K562 (cell line): Measurements from ENCODE around the gene UPK2. TPM values are rescaled to one million over a fixed set of nuclear protein-coding genes. Genes with fewer than 3 reads are reported as not detected.

ENCODE experiments used
- CC2D1A ChIP-seq: fragments of 450-650 bp; IDR thresholded peaks from 2 replicates; pipeline ENCODE4 v1.6.1; 2017; ENCODE audit warnings: mild to moderate bottlenecking
- CXXC5 ChIP-seq: fragments of 250-450 bp; sonication (Bioruptor Pico); IDR thresholded peaks from 2 replicates; pipeline ENCODE4 v1.8.0; 2022; ENCODE audit warnings: inconsistent platforms, mild to moderate bottlenecking, moderate library complexity
- E2F4 ChIP-seq: sonication (generic); formaldehyde crosslinking; IDR thresholded peaks from 2 replicates; pipeline ENCODE4 v1.8.0; 2022; ENCODE audit warnings: mild to moderate bottlenecking, low read depth, missing genetic modification reagents
- FOSL1 ChIP-seq: fragments of 200-800 bp; sonication (Bioruptor generic); conservative IDR thresholded peaks from 2 replicates; pipeline ENCODE4 v1.6.1; 2016; ENCODE audit warnings: missing genetic modification characterization, missing compliant biosample characterization
- MAFK ChIP-seq: IDR thresholded peaks from 2 replicates; pipeline ENCODE4 v1.6.1; 2011; ENCODE audit warnings: low read length, improper control_type of control experiment
- MCM2 ChIP-seq: fragments of 450-650 bp; IDR thresholded peaks from 2 replicates; pipeline ENCODE4 v1.6.1; 2017; ENCODE audit warnings: low read depth, mild to moderate bottlenecking
- SAFB ChIP-seq: fragments of 200-400 bp; formaldehyde crosslinking; IDR thresholded peaks from 2 replicates; pipeline ENCODE4 v1.6.1; 2017; ENCODE audit warnings: low read depth, low read length, borderline replicate concordance
- TBP ChIP-seq: optimal IDR thresholded peaks from 2 replicates; pipeline ENCODE3; 2011; ENCODE audit warnings: low read depth, low read length, improper control_type of control experiment
- TCF3 ChIP-seq: sonication (generic); formaldehyde crosslinking; IDR thresholded peaks from 2 replicates; pipeline ENCODE4 v1.4.0; 2020; ENCODE audit warnings: mild to moderate bottlenecking, missing genetic modification reagents
- ZFX ChIP-seq: sonication (generic); formaldehyde crosslinking; IDR thresholded peaks from 2 replicates; pipeline ENCODE4 v1.8.0; 2022; ENCODE audit warnings: mild to moderate bottlenecking, missing genetic modification reagents, moderate library complexity
- ZKSCAN1 ChIP-seq: fragments of 150-350 bp; IDR thresholded peaks from 2 replicates; pipeline ENCODE4 v1.6.1; 2016; ENCODE audit warnings: low read depth, low read length
- ZNF175 ChIP-seq: fragments of 200-800 bp; sonication (Bioruptor generic); IDR thresholded peaks from 2 replicates; pipeline ENCODE4 v1.6.1; 2016; ENCODE audit warnings: low read depth, mild to moderate bottlenecking, missing genetic modification characterization, missing compliant biosample characterization
- ZNF77 ChIP-seq: fragments of 250-450 bp; sonication (Bioruptor Pico); IDR thresholded peaks from 2 replicates; pipeline ENCODE4 v1.5.0; 2020
- polyA plus RNA-seq, 8 experiments: library from polyadenylated mRNA; depleted of rRNA in 4 of 8; stranded (reverse) in 5 of 8; unstranded in 3 of 8; fragments of >200 nt; fragmentation: Nextera tagmentation in 2 of 8; fragmentation: Illumina TruSeq in 1 of 8; extraction: Ambion mirVana in 2 of 8; extraction: Trizol in 1 of 8; gene quantifications; 2 replicates each; pipeline versions ENCODE4 v1.2.1 to v1.2.3, GENCODE V29; 2011 to 2014; ENCODE audit warnings: inconsistent platforms in 1 of 8, missing spikeins in 1 of 8
- total RNA-seq, 7 experiments: library from RNA; depleted of rRNA in 6 of 7; stranded (reverse); fragments of >200 nt in 6 of 7; fragmentation: Illumina TruSeq in 2 of 7; extraction: Trizol in 2 of 7; gene quantifications; 2 replicates each; pipeline versions ENCODE4 v1.2.1 to v1.2.3, GENCODE V29; 2011 to 2021; ENCODE audit warnings: low replicate concordance in 1 of 7
- TF ChIP-seq, protein P1 (sequence below): IDR thresholded peaks from 2 replicates; pipeline ENCODE4 v1.6.1; 2011; ENCODE audit warnings: borderline replicate concordance, low read depth, mild to moderate bottlenecking, moderate library complexity, low read length; ENCODE audit not compliant: insufficient read depth, poor library complexity, severe bottlenecking
- TF ChIP-seq, protein P2 (sequence below): sonication (generic); formaldehyde crosslinking; IDR thresholded peaks from 2 replicates; pipeline ENCODE4 v1.5.0; 2020; ENCODE audit warnings: missing genetic modification reagents
- TF ChIP-seq, protein P3 (sequence below), 2 experiments: IDR thresholded peaks; 2 replicates each; pipeline ENCODE4 v1.6.1; 2012; ENCODE audit warnings: improper control_type of control experiment in 2 of 2, low read depth in 2 of 2, low read length in 2 of 2, borderline replicate concordance in 1 of 2
- TF ChIP-seq, protein P4 (sequence below): fragments of 450-650 bp; IDR thresholded peaks from 2 replicates; pipeline ENCODE4 v1.6.1; 2016; ENCODE audit warnings: antibody characterized with exemption
- TF ChIP-seq, protein P5 (sequence below): fragments of 450-650 bp; formaldehyde crosslinking; conservative IDR thresholded peaks from 2 replicates; pipeline ENCODE4 v1.4.0; 2022; ENCODE audit warnings: mild to moderate bottlenecking, missing genetic modification characterization

Gene UPK2
- total and polyA plus RNA-seq, 9 of the 15 experiments (the other 6 are each of a cell fraction or from before 2014, with no cell fraction given), result not detected

DNA sequence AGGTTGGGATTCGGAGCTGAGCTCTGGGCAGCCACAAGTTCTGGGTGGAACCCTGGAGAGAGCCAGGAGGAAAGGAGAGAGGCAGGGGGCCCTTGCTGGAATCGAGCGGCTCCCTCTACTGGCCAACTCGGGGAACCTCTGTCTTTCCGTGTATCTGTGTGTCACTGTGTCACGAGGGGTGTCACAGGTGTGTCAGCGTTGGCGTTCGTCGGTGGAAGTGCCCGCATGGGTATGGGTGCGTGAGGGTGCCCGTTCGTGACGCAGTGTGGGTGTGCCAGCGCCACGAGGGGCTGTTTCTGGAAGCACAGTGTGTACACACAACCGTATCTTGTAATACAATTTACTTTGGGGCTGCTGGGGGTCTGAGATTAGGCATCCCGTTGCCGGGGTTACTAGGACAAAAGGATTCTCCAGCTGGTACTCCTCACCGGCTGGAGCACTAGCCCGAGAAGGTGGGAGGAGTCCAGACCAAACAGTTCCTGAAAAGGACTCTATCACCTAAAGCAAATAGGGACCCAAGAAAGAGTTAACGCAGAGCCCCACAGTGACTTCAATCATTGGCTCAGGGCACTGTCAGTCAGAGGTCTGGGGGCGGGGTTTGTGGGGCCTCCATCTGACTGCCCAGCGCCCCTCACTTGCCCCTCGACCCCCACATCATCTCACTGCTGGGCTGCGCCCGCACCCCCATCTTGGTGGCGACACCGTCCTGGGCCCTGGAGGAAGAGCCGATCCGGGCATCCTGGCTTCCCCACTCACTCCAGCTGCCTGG lies 27.8 kb upstream of the UPK2 start (continued):
- TF ChIP-seq TBP (peak; percentile 12), ZFX (CRISPR knock-in tag) (peak; percentile 56; the same call in 1 of the 2 replicates), MAFK (no peak), TCF3 (CRISPR knock-in tag) (no peak), E2F4 (CRISPR knock-in tag) (peak; percentile 38; the same call in 1 of the 2 replicates), SAFB (peak; percentile 31; the same call in 1 of the 2 replicates), MCM2 (0 out of 2 replicates have a peak, but pooled peaks have one; percentile 32), ZKSCAN1 (no peak), ZNF77 (CRISPR knock-in tag) (no peak), FOSL1 (peak; percentile 85), CXXC5 (peak; percentile 66), CC2D1A (peak; percentile 23; the same call in 1 of the 2 replicates), ZNF175 (no peak)
- TF ChIP-seq, protein P1, sequence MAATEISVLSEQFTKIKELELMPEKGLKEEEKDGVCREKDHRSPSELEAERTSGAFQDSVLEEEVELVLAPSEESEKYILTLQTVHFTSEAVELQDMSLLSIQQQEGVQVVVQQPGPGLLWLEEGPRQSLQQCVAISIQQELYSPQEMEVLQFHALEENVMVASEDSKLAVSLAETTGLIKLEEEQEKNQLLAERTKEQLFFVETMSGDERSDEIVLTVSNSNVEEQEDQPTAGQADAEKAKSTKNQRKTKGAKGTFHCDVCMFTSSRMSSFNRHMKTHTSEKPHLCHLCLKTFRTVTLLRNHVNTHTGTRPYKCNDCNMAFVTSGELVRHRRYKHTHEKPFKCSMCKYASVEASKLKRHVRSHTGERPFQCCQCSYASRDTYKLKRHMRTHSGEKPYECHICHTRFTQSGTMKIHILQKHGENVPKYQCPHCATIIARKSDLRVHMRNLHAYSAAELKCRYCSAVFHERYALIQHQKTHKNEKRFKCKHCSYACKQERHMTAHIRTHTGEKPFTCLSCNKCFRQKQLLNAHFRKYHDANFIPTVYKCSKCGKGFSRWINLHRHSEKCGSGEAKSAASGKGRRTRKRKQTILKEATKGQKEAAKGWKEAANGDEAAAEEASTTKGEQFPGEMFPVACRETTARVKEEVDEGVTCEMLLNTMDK, result peak; percentile 28
- TF ChIP-seq, protein P2, sequence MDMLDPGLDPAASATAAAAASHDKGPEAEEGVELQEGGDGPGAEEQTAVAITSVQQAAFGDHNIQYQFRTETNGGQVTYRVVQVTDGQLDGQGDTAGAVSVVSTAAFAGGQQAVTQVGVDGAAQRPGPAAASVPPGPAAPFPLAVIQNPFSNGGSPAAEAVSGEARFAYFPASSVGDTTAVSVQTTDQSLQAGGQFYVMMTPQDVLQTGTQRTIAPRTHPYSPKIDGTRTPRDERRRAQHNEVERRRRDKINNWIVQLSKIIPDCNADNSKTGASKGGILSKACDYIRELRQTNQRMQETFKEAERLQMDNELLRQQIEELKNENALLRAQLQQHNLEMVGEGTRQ, result peak; percentile 62
- TF ChIP-seq, protein P3, sequence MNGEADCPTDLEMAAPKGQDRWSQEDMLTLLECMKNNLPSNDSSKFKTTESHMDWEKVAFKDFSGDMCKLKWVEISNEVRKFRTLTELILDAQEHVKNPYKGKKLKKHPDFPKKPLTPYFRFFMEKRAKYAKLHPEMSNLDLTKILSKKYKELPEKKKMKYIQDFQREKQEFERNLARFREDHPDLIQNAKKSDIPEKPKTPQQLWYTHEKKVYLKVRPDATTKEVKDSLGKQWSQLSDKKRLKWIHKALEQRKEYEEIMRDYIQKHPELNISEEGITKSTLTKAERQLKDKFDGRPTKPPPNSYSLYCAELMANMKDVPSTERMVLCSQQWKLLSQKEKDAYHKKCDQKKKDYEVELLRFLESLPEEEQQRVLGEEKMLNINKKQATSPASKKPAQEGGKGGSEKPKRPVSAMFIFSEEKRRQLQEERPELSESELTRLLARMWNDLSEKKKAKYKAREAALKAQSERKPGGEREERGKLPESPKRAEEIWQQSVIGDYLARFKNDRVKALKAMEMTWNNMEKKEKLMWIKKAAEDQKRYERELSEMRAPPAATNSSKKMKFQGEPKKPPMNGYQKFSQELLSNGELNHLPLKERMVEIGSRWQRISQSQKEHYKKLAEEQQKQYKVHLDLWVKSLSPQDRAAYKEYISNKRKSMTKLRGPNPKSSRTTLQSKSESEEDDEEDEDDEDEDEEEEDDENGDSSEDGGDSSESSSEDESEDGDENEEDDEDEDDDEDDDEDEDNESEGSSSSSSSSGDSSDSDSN (IDR thresholded peaks at IDR 0.05; ENCODE audit: borderline replicate concordance in 1 of 2, low read depth in 2 of 2, low read length in 2 of 2), result peak in 1 of 2 experiments; percentile 73; a peak in 1 of 4 replicates
- TF ChIP-seq, protein P4, sequence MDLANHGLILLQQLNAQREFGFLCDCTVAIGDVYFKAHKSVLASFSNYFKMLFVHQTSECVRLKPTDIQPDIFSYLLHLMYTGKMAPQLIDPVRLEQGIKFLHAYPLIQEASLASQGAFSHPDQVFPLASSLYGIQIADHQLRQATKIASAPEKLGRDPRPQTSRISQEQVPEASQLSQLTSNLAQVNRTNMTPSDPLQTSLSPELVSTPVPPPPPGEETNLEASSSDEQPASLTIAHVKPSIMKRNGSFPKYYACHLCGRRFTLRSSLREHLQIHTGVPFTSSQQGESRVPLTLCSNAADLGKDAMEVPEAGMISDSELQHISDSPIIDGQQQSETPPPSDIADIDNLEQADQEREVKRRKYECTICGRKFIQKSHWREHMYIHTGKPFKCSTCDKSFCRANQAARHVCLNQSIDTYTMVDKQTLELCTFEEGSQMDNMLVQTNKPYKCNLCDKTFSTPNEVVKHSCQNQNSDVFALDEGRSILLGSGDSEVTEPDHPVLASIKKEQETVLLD, result peak; percentile 71; the same call in 1 of the 2 replicates
- TF ChIP-seq, protein P5, sequence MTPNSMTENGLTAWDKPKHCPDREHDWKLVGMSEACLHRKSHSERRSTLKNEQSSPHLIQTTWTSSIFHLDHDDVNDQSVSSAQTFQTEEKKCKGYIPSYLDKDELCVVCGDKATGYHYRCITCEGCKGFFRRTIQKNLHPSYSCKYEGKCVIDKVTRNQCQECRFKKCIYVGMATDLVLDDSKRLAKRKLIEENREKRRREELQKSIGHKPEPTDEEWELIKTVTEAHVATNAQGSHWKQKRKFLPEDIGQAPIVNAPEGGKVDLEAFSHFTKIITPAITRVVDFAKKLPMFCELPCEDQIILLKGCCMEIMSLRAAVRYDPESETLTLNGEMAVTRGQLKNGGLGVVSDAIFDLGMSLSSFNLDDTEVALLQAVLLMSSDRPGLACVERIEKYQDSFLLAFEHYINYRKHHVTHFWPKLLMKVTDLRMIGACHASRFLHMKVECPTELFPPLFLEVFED (CRISPR knock-in tag), result no peak
